Duodenal mucosa (tissue), 2 donors: ENCODE data around the gene PAM16.

ENCODE experiments used
- H3K27ac ChIP-seq: one replicate; pipeline ENCODE4 v1.7.0; 2013; ENCODE audit warnings: low read depth, low read length
- H3K27me3 ChIP-seq, 2 donors: one replicate each; pipeline ENCODE4 v1.7.0; 2013; ENCODE audit warnings: low read length in 2 of 2, control low read depth in 1 of 2; ENCODE audit not compliant: insufficient read depth in 2 of 2, control insufficient read depth in 1 of 2
- H3K36me3 ChIP-seq, 2 donors: one replicate each; pipeline ENCODE4 v1.7.0; 2013; ENCODE audit warnings: low read length in 2 of 2, control low read depth in 1 of 2; ENCODE audit not compliant: insufficient read depth in 2 of 2, control insufficient read depth in 1 of 2
- H3K4me1 ChIP-seq, 2 donors: one replicate each; pipeline ENCODE4 v1.7.0; 2013; ENCODE audit warnings: low read length in 2 of 2, control low read depth in 1 of 2; ENCODE audit not compliant: insufficient read depth in 2 of 2, control insufficient read depth in 1 of 2
- H3K4me3 ChIP-seq, 2 donors: one replicate each; pipeline ENCODE4 v1.7.0; 2013; ENCODE audit warnings: low read length in 2 of 2, low read depth in 1 of 2
- H3K9ac ChIP-seq, 2 donors: one replicate each; pipeline ENCODE4 v1.7.0; 2013; ENCODE audit warnings: low read length in 2 of 2, low read depth in 1 of 2
- H3K9me3 ChIP-seq, 2 donors: one replicate each; pipeline ENCODE4 v1.7.0; 2013; ENCODE audit warnings: low read length in 2 of 2, control low read depth in 1 of 2; ENCODE audit not compliant: control insufficient read depth in 1 of 2

The PAM16 gene

GRCh38 chr16:4382795-4383357 lies 31.8 kb upstream of the PAM16 start:
- no peak overlapping the region for H3K4me3 ChIP-seq
- no peaks in the 10 kb centered on the region for H3K27me3 ChIP-seq
- H3K4me1 ChIP-seq: no peaks in the 10 kb centered on the region
- H3K36me3 ChIP-seq: peaks cover 8 to 57% of the 10 kb centered on the region in 2 donors
- H3K27ac ChIP-seq: no peak overlapping the region
- no peak overlapping the region for H3K9ac ChIP-seq
- H3K9me3 ChIP-seq: no peaks in the 10 kb centered on the region

GRCh38 chr16:4381935-4382794 lies 31.0 kb upstream of the PAM16 start:
- no peaks in the 10 kb centered on the region for H3K9me3 ChIP-seq
- H3K4me1 ChIP-seq: no peaks in the 10 kb centered on the region
- H3K9ac ChIP-seq: no peak overlapping the region
- H3K36me3 ChIP-seq: peaks cover 8 to 52% of the 10 kb centered on the region in 2 donors
- no peak overlapping the region for H3K4me3 ChIP-seq
- no peaks in the 10 kb centered on the region for H3K27me3 ChIP-seq
- H3K27ac ChIP-seq: no peak overlapping the region

- H3K36me3 ChIP-seq: peaks cover 8 to 45% of the 10 kb centered on the region in 2 donors
- H3K9me3 ChIP-seq: no peaks in the 10 kb centered on the region
- no peak overlapping the region for H3K4me3 ChIP-seq
- no peak overlapping the region for H3K9ac ChIP-seq
- no peak overlapping the region for H3K27ac ChIP-seq
- no peaks in the 10 kb centered on the region for H3K4me1 ChIP-seq
- H3K27me3 ChIP-seq: no peaks in the 10 kb centered on the region
Measured at GRCh38 chr16:4381072-4381934, 30.2 kb upstream of the PAM16 start.

GRCh38 chr16:4380119-4381063 lies 29.3 kb upstream of the PAM16 start:
- no peaks in the 10 kb centered on the region for H3K27me3 ChIP-seq
- H3K9ac ChIP-seq: no peak overlapping the region
- no peak overlapping the region for H3K27ac ChIP-seq
- H3K36me3 ChIP-seq: peaks cover 8 to 41% of the 10 kb centered on the region in 2 donors
- H3K4me3 ChIP-seq: no peak overlapping the region
- H3K9me3 ChIP-seq: no peaks in the 10 kb centered on the region
- H3K4me1 ChIP-seq: no peaks in the 10 kb centered on the region

GRCh38 chr16:4378999-4379690 lies 28.0 kb upstream of the PAM16 start:
- Histone ChIP-seq H3K27me3 (no peaks in the 10 kb centered on the region), H3K9ac (no peak overlapping the region), H3K4me1 (no peaks in the 10 kb centered on the region), H3K4me3 (no peak overlapping the region), H3K36me3 (peaks cover 3 to 34% of the 10 kb centered on the region in 2 donors), H3K9me3 (no peaks in the 10 kb centered on the region), H3K27ac (peak overlapping the region; percentile 20)

GRCh38 chr16:4378161-4378666 lies 27.1 kb upstream of the PAM16 start:
- H3K36me3 ChIP-seq: peaks cover 3 to 26% of the 10 kb centered on the region in 2 donors

GRCh38 chr16:4377573-4378154 lies 26.5 kb upstream of the PAM16 start:
- H3K9ac ChIP-seq: no peak overlapping the region
- peaks cover 3 to 21% of the 10 kb centered on the region in 2 donors for H3K36me3 ChIP-seq
- H3K27ac ChIP-seq: no peak overlapping the region
- H3K4me1 ChIP-seq: peaks cover 4 to 5% of the 10 kb centered on the region in 2 donors
- no peaks in the 10 kb centered on the region for H3K9me3 ChIP-seq
- H3K27me3 ChIP-seq: no peaks in the 10 kb centered on the region
- H3K4me3 ChIP-seq: no peak overlapping the region

More at GRCh38 chr16:4378161-4378666, 27.1 kb upstream of the PAM16 start:
- Histone ChIP-seq H3K27me3 (no peaks in the 10 kb centered on the region), H3K4me3 (no peak overlapping the region), H3K9ac (no peak overlapping the region), H3K4me1 (peaks cover 0 to 3% of the 10 kb centered on the region in 2 donors), H3K27ac (no peak overlapping the region), H3K9me3 (no peaks in the 10 kb centered on the region)

GRCh38 chr16:4376893-4377572 lies 25.9 kb upstream of the PAM16 start:
- peaks cover 11% of the 10 kb centered on the region in 2 donors for H3K4me1 ChIP-seq
- peak overlapping the region; percentile 32 for H3K27ac ChIP-seq
- H3K9ac ChIP-seq: no peak overlapping the region
- no peaks in the 10 kb centered on the region for H3K27me3 ChIP-seq
- peaks cover 3 to 17% of the 10 kb centered on the region in 2 donors for H3K36me3 ChIP-seq
- no peaks in the 10 kb centered on the region for H3K9me3 ChIP-seq
- H3K4me3 ChIP-seq: no peak overlapping the region
